ENCODE data around the gene NPRL2. TPM values are rescaled to one million over a fixed set of nuclear protein-coding genes. Genes with fewer than 3 reads are reported as not detected.

The NPRL2 gene
- total and polyA plus RNA-seq, 2 donors (not counting 3 experiments of a cell fraction or from before 2014, with no cell fraction given) = 13.4 to 30.6 TPM

- Histone ChIP-seq H3K4me3 (replicated peaks in 1 of 3; ENCODE audit: insufficient read depth in 1 of 3, low read depth in 1 of 3, low read length in 3 of 3) (peak overlapping the region; percentile 51 to 69 (median 64)), H3K4me2 (ENCODE audit: insufficient read depth, low read length) (peak overlapping the region; percentile 79), H3K4me1 (ENCODE audit: control insufficient read depth, extremely low read depth, insufficient read depth, low read length) (peaks cover 21% of the 10 kb centered on the region), H3K27ac (ENCODE audit: insufficient read depth, low read depth, low read length) (peak overlapping the region; percentile 70), H3K9ac (replicated peaks; ENCODE audit: extremely low read depth, insufficient read depth, low read length) (peak overlapping the region; percentile 75), H2AFZ (ENCODE audit: low read depth, low read length) (no peak overlapping the region), H3K36me3 (ENCODE audit: control insufficient read depth in 2 of 2, extremely low read depth in 1 of 2, insufficient read depth in 2 of 2, low read length in 2 of 2) (no peaks in the 10 kb centered on the region), H3K27me3 (ENCODE audit: control insufficient read depth in 2 of 2, insufficient read depth in 2 of 2, low read length in 2 of 2) (no peaks in the 10 kb centered on the region), H4K20me1 (replicated peaks; ENCODE audit: control insufficient read depth, extremely low read depth, insufficient read depth, low read length) (no peaks in the 10 kb centered on the region), H3K9me3 (replicated peaks; ENCODE audit: control insufficient read depth, insufficient read depth, low read length) (no peaks in the 10 kb centered on the region), H3K79me2 (ENCODE audit: control insufficient read depth, insufficient read depth, low read length) (no peaks in the 10 kb centered on the region), H3K9me1 (replicated peaks; ENCODE audit: control insufficient read depth, extremely low read depth, insufficient read depth, low read length) (no peaks in the 10 kb centered on the region)
- no peak for FAIRE-seq
- POLR2A ChIA-PET = interaction anchor here (1.0 to 1.5 kb wide), 3 partner anchors 15 to 38 kb away, joined by 3 to 5 read pairs (median 3); no protein-coding TSS in a partner anchor
- DNase-seq (ENCODE audit: low read depth, low spot score) = no peak
- intact Hi-C loops (cut with micrococcal nuclease) (loop anchor here (2.0 kb wide), 2 partner anchors 55 to 61 kb away; partner anchors contain the start of gene TMEM115), dilution Hi-C loops (cut with MboI; ENCODE audit: extremely low pct_ligation_motif_present, low sequenced_read_pairs) (no loop called here)
- TF ChIP-seq CTCF (IDR thresholded peaks at IDR 0.05; ENCODE audit: extremely low read depth in 1 of 2, insufficient read depth in 1 of 2, low read depth in 1 of 2, low read length in 2 of 2) = peak; percentile 10 to 11
- TF ChIP-seq GATA2 (IDR thresholded peaks at IDR 0.05; ENCODE audit: insufficient read depth, insufficient read length, low read depth, low read length) = no peak
- TF ChIP-seq MYC (IDR thresholded peaks at IDR 0.05; ENCODE audit: low read depth, low read length) = no peak
- TF ChIP-seq FOS (IDR thresholded peaks at IDR 0.05; ENCODE audit: borderline replicate concordance, insufficient read depth, low read length) = no peak
- CTCF ChIA-PET = interaction anchor here (1.4 to 2.6 kb wide), 2 partner anchors 25 to 30 kb away, joined by 4 to 36 read pairs; partner anchors contain the start of genes HYAL2 and TUSC2
- no TSS peak for BruUV-seq (replicated peaks)
Measured at GRCh38 chr3:50297896-50298725, 52.5 kb downstream of the NPRL2 start.
